Naive thymus-derived CD4-positive, alpha-beta T cell (primary cell): ENCODE results near the gene SLC23A3. TPM values are rescaled to one million over a fixed set of nuclear protein-coding genes. Genes with fewer than 3 reads are reported as not detected.

ENCODE experiments used
- ATAC-seq: fragments of 150-1000 bp; cut with Tn5 transposase; 2 replicates; pipeline ENCODE4 v1.10.0; 2021; ENCODE audit warnings: mild to moderate bottlenecking, moderate library complexity
- CTCF ChIA-PET: fragments of 350-600 bp; sonication (Branson Sonifier 250); formaldehyde crosslinking; loops from one replicate; lab custom pipeline; 2021; ENCODE audit warnings: antibody characterized with exemption; lab: Charles Lee
- POLR2A ChIA-PET: fragments of 350-600 bp; sonication (Branson Sonifier 250); formaldehyde crosslinking; loops from one replicate; lab custom pipeline; 2021; ENCODE audit warnings: antibody characterized with exemption, inconsistent platforms; lab: Charles Lee
- DNase-seq, 9 donors: peaks; one replicate each; pipeline versions ENCODE4 v3.0.0 to v3.0.0-alpha.2; 2020 to 2022; ENCODE audit warnings: mixed read lengths in 1 of 9
- H3K27ac ChIP-seq: one replicate; pipeline ENCODE4 v1.7.0; 2013; ENCODE audit warnings: mild to moderate bottlenecking, low read depth, low read length, moderate library complexity
- H3K27me3 ChIP-seq, 2 donors: one replicate each; pipeline ENCODE4 v1.7.0; 2013; ENCODE audit warnings: low read length in 2 of 2, mild to moderate bottlenecking in 2 of 2, moderate library complexity in 2 of 2; ENCODE audit not compliant: control insufficient read depth in 2 of 2, insufficient read depth in 2 of 2
- H3K36me3 ChIP-seq, 3 experiments: 1 replicate in 2 of 3; 2 replicates in 1 of 3; pipeline ENCODE4 v1.7.0; 2013; ENCODE audit warnings: low read length in 3 of 3, mild to moderate bottlenecking in 3 of 3, moderate library complexity in 1 of 3; ENCODE audit not compliant: insufficient read depth in 3 of 3, control insufficient read depth in 2 of 3
- H3K4me1 ChIP-seq, 2 donors: one replicate each; pipeline ENCODE4 v1.7.0; 2013; ENCODE audit warnings: low read length in 2 of 2, mild to moderate bottlenecking in 2 of 2, moderate library complexity in 1 of 2; ENCODE audit not compliant: control insufficient read depth in 2 of 2, insufficient read depth in 2 of 2
- H3K4me3 ChIP-seq: 2 replicates; pipeline ENCODE4 v1.7.0; 2013; ENCODE audit warnings: mild to moderate bottlenecking, low read length
- H3K9me3 ChIP-seq, 3 experiments: 1 replicate in 2 of 3; 2 replicates in 1 of 3; pipeline ENCODE4 v1.7.0; 2013; ENCODE audit warnings: low read length in 3 of 3; ENCODE audit not compliant: control insufficient read depth in 2 of 3
- H3K27ac Mint-ChIP-seq, 9 donors: one replicate each; pipeline ENCODE4 v1.8.0; 2020 to 2022; ENCODE audit warnings: mixed read lengths in 9 of 9, mild to moderate bottlenecking in 8 of 9, moderate library complexity in 5 of 9, inconsistent platforms in 2 of 9
- H3K27me3 Mint-ChIP-seq, 5 donors: one replicate each; pipeline ENCODE4 v1.8.0; 2021 to 2022; ENCODE audit warnings: mixed read lengths in 5 of 5, mild to moderate bottlenecking in 1 of 5
- H3K36me3 Mint-ChIP-seq, 5 donors: one replicate each; pipeline ENCODE4 v1.8.0; 2020 to 2022; ENCODE audit warnings: mixed read lengths in 5 of 5, mild to moderate bottlenecking in 3 of 5, inconsistent platforms in 1 of 5
- H3K4me1 Mint-ChIP-seq, 7 donors: one replicate each; pipeline ENCODE4 v1.8.0; 2020 to 2022; ENCODE audit warnings: mixed read lengths in 7 of 7, mild to moderate bottlenecking in 3 of 7, inconsistent platforms in 1 of 7
- H3K4me3 Mint-ChIP-seq, 10 donors: one replicate each; pipeline ENCODE4 v1.8.0; 2020 to 2022; ENCODE audit warnings: mild to moderate bottlenecking in 10 of 10, mixed read lengths in 10 of 10, moderate library complexity in 6 of 10, inconsistent platforms in 2 of 10
- H3K9me3 Mint-ChIP-seq, 11 donors: one replicate each; pipeline ENCODE4 v1.8.0; 2020 to 2022; ENCODE audit warnings: mixed read lengths in 11 of 11, mild to moderate bottlenecking in 4 of 11, inconsistent platforms in 1 of 11, moderate library complexity in 1 of 11
- intact Hi-C, 2 donors: fragments of 100-400 bp; cut with micrococcal nuclease; formaldehyde crosslinking; loops; one replicate each; pipeline ENCODE4 v1.15.1; 2023
- polyA plus RNA-seq, 2 donors: library from polyadenylated mRNA; unstranded; fragments of 300-500 nt; fragmentation: Illumina TruSeq; gene quantifications; one replicate each; pipeline ENCODE4 v1.2.3, GENCODE V29; 2021
- total RNA-seq, 6 experiments: library from RNA in 5 of 6; stranded (reverse) in 5 of 6; gene quantifications; 1 replicate in 5 of 6; 2 replicates in 1 of 6; pipeline ENCODE4 v1.2.3 and lab custom pipeline; 2021 to 2026

Gene SLC23A3
- total and polyA plus RNA-seq, 7 experiments from 2014 or later = 0.08 to 8.6 (median 2.0) TPM; not detected in 1

DNA sequence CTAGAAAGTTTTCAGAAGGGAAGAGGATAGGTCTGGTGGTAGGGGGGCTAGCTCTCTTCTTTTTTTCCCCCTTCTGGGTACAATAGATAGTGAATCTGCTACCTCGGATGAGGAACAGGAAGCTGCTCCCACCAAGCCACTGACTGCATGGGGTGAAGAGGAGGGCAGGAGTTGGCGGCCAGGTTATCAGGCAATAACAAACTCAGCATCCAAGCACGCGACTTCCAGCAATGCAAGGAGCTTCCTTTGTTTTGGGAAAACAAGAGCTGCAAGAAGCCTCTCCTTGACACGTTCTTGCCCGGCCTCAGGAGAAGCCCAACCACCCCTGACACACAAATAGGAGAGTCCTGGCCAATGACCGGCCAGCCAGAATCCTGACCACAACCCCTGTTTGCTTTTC lies 41.4 kb downstream of the SLC23A3 start:
- Mint-ChIP-seq H3K36me3 (peaks cover 0 to 56% (median 5%) of the 10 kb centered on the region in 5 donors), H3K4me3 (no peak overlapping the region), H3K27ac (no peak overlapping the region), H3K9me3 (no peaks in the 10 kb centered on the region), H3K27me3 (no peaks in the 10 kb centered on the region), H3K4me1 (peaks cover 10 to 42% (median 26%) of the 10 kb centered on the region in 7 donors)
- Histone ChIP-seq H3K27me3 (no peaks in the 10 kb centered on the region), H3K36me3 (peaks cover 0 to 11% (median 0%) of the 10 kb centered on the region in 3 experiments), H3K27ac (no peak overlapping the region), H3K4me3 (no peak overlapping the region), H3K4me1 (peaks cover 0 to 12% of the 10 kb centered on the region in 2 donors), H3K9me3 (no peaks in the 10 kb centered on the region)
- DNase-seq = no peak
- POLR2A ChIA-PET = no interaction called here
- no peak for ATAC-seq
- intact Hi-C loops = no loop called here
- CTCF ChIA-PET = interaction anchor here (0.6 to 1.0 kb wide), 2 partner anchors 16 to 31 kb away, joined by 3 read pairs; no protein-coding TSS in a partner anchor

DNA sequence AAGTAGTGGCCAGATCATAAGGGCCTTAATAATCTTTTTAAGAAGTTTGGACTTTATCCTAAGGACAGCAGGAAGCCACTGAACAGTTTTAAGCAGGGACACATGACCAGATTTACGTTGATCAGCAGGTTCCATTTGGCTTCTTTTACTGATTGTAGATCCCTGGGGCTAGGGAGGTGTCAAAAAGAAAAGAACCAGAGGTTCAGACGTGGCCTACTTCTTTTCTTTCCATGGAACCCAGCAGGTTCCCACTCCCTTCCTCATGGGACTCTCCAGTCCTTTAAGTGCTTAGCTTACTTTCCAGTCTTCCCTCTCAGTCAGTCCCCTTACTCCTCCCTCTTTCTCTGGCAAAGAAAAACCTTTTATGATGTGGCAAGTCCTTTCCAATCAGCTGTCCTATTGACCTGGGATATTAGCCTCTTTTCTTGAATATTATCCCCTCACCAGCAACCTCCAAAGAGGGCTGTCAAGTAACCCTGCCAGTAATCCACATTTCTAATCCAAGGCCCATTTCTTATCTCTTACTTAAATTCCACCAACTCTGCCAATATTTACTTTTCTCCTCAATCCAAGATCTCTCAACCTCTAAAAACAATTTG lies 42.7 kb downstream of the SLC23A3 start:
- no peaks in the 10 kb centered on the region for H3K9me3 Mint-ChIP-seq
- intact Hi-C loops = no loop called here
- POLR2A ChIA-PET = no interaction called here

DNA sequence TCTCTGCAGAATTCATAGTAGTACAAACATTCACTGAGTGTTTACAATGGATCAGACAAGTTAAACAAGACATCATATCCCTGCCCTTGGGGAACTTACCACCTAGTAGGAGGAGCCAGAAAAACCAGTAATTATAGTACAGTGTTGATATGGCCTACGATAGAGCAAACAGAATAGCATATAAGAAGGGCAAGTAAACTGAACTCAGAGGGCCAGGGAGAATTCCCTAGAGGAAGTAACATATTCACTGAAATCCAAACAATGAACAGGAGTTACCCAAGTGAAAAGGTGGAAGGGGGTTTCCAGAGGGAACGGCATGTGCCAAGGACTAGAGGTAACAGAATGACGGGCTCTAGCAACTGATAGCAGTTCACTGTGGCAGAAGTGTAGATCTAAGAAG lies 43.3 kb downstream of the SLC23A3 start:
- CTCF ChIA-PET = interaction anchor here (0.6 kb wide), 1 partner anchor 1004 kb away, joined by 3 read pairs; no protein-coding TSS in a partner anchor
- POLR2A ChIA-PET = no interaction called here
- ATAC-seq (no peak), DNase-seq (no peak)
- H3K27ac ChIP-seq = no peak overlapping the region
- H3K4me1 Mint-ChIP-seq = peaks cover 10 to 40% (median 23%) of the 10 kb centered on the region in 7 donors
- peaks cover 0 to 12% of the 10 kb centered on the region in 2 donors for H3K4me1 ChIP-seq
- H3K9me3 Mint-ChIP-seq = no peaks in the 10 kb centered on the region
- no peaks in the 10 kb centered on the region for H3K9me3 ChIP-seq
- intact Hi-C loops = no loop called here
- no peaks in the 10 kb centered on the region for H3K27me3 Mint-ChIP-seq
- no peaks in the 10 kb centered on the region for H3K27me3 ChIP-seq
- no peak overlapping the region for H3K4me3 ChIP-seq
- no peak overlapping the region for H3K27ac Mint-ChIP-seq
- peaks cover 0 to 47% (median 0%) of the 10 kb centered on the region in 5 donors for H3K36me3 Mint-ChIP-seq
- no peak overlapping the region for H3K4me3 Mint-ChIP-seq
- H3K36me3 ChIP-seq = peaks cover 0 to 11% (median 0%) of the 10 kb centered on the region in 3 experiments

More for the DNA sequence above, 42.7 kb downstream of the SLC23A3 start:
- peaks cover 0 to 11% (median 0%) of the 10 kb centered on the region in 3 experiments for H3K36me3 ChIP-seq
- Mint-ChIP-seq H3K4me1 (peaks cover 10 to 41% (median 23%) of the 10 kb centered on the region in 7 donors), H3K4me3 (no peak overlapping the region), H3K36me3 (peaks cover 0 to 48% (median under 1%) of the 10 kb centered on the region in 5 donors), H3K27ac (no peak overlapping the region), H3K27me3 (no peaks in the 10 kb centered on the region)
- no peak overlapping the region for H3K27ac ChIP-seq
- no peaks in the 10 kb centered on the region for H3K9me3 ChIP-seq
- CTCF ChIA-PET = no interaction called here
- H3K27me3 ChIP-seq = no peaks in the 10 kb centered on the region
- DNase-seq (no peak), ATAC-seq (no peak)
- H3K4me1 ChIP-seq = peaks cover 0 to 12% of the 10 kb centered on the region in 2 donors
- H3K4me3 ChIP-seq = no peak overlapping the region

DNA sequence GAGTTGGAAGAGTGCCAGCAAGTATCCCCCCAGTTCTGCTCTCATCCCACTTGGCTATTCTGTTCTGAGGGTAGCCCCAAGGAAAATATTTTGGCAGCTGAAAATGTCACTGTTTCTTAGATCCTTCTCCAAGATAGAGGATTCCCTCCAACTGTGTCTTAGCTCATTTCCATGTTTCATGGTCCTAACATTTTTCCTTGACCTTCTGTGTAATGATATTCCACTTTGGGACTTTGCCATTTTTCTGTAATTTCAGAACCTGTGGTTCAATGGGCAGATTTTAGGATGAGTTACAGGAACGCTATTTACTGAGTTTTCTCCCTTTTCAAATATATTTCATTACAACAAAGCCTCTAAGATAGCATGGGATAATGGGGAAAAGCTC lies 44.0 kb downstream of the SLC23A3 start:
- CTCF ChIA-PET = interaction anchor here (0.6 kb wide), 1 partner anchor 1004 kb away, joined by 3 read pairs; no protein-coding TSS in a partner anchor

DNA sequence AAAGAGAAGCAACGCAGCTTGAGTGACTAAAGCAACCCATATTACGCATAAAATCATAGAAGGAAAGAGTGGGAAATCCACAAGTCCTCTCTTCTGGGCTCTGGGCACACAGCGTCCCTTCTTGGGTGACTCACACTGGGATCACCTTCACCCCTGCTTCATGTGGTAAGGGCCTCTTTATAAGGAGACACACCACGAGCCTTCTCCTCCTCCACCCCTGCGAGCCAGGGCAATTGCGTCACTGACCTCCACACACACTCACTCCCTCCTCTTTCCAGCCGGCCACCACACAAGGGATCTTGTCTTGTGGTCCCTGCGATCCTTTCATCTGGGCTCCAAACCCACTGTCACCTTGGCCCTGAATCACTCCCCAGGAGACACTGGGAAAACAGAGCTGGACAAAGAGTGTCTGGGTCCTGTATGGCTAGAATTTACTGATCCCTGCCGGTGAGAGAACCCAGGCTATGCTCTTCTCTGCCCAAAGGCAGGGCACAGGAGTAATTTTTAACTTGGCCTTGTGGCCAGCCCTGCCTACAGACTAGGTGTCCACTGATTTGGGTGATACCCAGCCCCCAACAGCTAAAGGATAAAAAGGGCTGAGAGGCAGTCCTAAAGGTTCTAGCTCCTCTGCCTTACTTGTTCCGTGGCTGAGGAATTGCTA lies 44.5 kb downstream of the SLC23A3 start:
- H3K27ac Mint-ChIP-seq = peak overlapping the region in 1 of 9 donors; percentile 47

More for the DNA sequence above, 44.0 kb downstream of the SLC23A3 start:
- H3K4me1 Mint-ChIP-seq = peaks cover 10 to 40% (median 23%) of the 10 kb centered on the region in 7 donors
- ATAC-seq (no peak), DNase-seq (no peak)
- Histone ChIP-seq H3K27ac (no peak overlapping the region), H3K36me3 (peaks cover 0 to 8% (median 0%) of the 10 kb centered on the region in 3 experiments), H3K4me1 (peaks cover 0 to 12% of the 10 kb centered on the region in 2 donors), H3K4me3 (no peak overlapping the region), H3K27me3 (no peaks in the 10 kb centered on the region), H3K9me3 (no peaks in the 10 kb centered on the region)
- no peaks in the 10 kb centered on the region for H3K27me3 Mint-ChIP-seq
- peaks cover 0 to 44% (median 0%) of the 10 kb centered on the region in 5 donors for H3K36me3 Mint-ChIP-seq
- no peak overlapping the region for H3K27ac Mint-ChIP-seq
- no peak overlapping the region for H3K4me3 Mint-ChIP-seq
- intact Hi-C loops = no loop called here
- no peaks in the 10 kb centered on the region for H3K9me3 Mint-ChIP-seq
- POLR2A ChIA-PET = no interaction called here

DNA sequence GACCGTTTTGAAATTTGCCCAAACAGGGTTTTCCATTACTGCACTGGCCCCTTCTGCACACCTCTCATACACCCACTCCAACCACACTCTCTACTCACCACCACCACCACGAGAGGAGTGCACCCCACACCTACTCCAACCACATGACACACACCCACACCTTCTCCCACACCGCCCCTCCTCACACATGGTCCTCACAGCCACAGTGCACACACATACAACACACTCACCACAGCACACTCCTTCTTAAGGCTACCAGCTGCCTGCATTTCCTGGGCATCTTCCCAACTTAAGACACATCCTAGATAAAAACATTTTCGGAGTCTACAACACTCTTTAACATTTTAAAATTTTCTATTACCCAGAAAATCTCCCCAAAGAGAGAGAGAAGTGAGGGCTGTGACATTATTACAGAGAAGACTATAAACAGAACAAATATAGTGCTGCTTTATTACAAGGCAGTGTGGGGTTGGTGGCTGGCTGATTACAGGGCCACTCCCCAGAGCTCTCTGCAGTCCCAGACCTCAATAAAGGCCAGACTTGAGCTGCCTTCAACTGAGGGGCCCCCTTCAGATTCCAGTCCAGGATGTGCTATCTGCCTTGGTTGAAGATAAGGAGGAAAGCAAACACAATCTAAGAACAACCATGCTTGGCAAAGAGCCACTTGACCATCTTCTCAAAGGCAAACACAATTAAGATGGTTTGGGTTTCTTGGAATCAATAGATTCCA lies 45.3 kb downstream of the SLC23A3 start:
- Mint-ChIP-seq H3K9me3 (no peaks in the 10 kb centered on the region), H3K4me1 (peaks cover 10 to 47% (median 23%) of the 10 kb centered on the region in 7 donors), H3K36me3 (peaks cover 0 to 36% (median 0%) of the 10 kb centered on the region in 5 donors), H3K4me3 (no peak overlapping the region), H3K27me3 (no peaks in the 10 kb centered on the region), H3K27ac (peak overlapping the region in 1 of 9 donors; percentile 66)
- Histone ChIP-seq H3K4me3 (no peak overlapping the region), H3K4me1 (peaks cover 0 to 12% of the 10 kb centered on the region in 2 donors), H3K9me3 (no peaks in the 10 kb centered on the region), H3K27me3 (no peaks in the 10 kb centered on the region), H3K36me3 (no peaks in the 10 kb centered on the region), H3K27ac (no peak overlapping the region)
- DNase-seq (peak in 1 of 9 donors; percentile 24), ATAC-seq (peak; percentile 71)
- POLR2A ChIA-PET = interaction anchor here (0.5 kb wide), 1 partner anchor 11 kb away, joined by 7 read pairs; no protein-coding TSS in a partner anchor
- CTCF ChIA-PET = interaction anchor here (0.7 kb wide), 1 partner anchor 129 kb away, joined by 3 read pairs; no protein-coding TSS in a partner anchor
- intact Hi-C loops = no loop called here

More for the DNA sequence above, 44.5 kb downstream of the SLC23A3 start:
- Mint-ChIP-seq H3K36me3 (peaks cover 0 to 40% (median 0%) of the 10 kb centered on the region in 5 donors), H3K9me3 (no peaks in the 10 kb centered on the region), H3K4me3 (no peak overlapping the region), H3K4me1 (peaks cover 10 to 40% (median 23%) of the 10 kb centered on the region in 7 donors), H3K27me3 (no peaks in the 10 kb centered on the region)
- Histone ChIP-seq H3K27me3 (no peaks in the 10 kb centered on the region), H3K4me3 (no peak overlapping the region), H3K9me3 (no peaks in the 10 kb centered on the region), H3K4me1 (peaks cover 0 to 12% of the 10 kb centered on the region in 2 donors), H3K36me3 (peaks cover 0 to 3% (median 0%) of the 10 kb centered on the region in 3 experiments), H3K27ac (no peak overlapping the region)
- intact Hi-C loops = no loop called here
- ATAC-seq (peak; percentile 20), DNase-seq (no peak)
- ChIA-PET POLR2A (no interaction called here), CTCF (no interaction called here)
